HepG2 (cell line): ENCODE measurements around the gene RETN. TPM values are rescaled to one million over a fixed set of nuclear protein-coding genes. Genes with fewer than 3 reads are reported as not detected.

Experiments used
- ARID5B ChIP-seq: IDR thresholded peaks from 2 replicates; pipeline ENCODE4 v1.4.0; 2020; ENCODE audit warnings: mild to moderate bottlenecking, missing genetic modification reagents
- ARNTL ChIP-seq: sonication (generic); formaldehyde crosslinking; IDR thresholded peaks from 2 replicates; pipeline ENCODE4 v1.4.0; 2020; ENCODE audit warnings: mild to moderate bottlenecking, missing genetic modification reagents
- ATF2 ChIP-seq: sonication (generic); formaldehyde crosslinking; IDR thresholded peaks from 2 replicates; pipeline ENCODE4 v1.4.0; 2020; ENCODE audit warnings: missing genetic modification reagents
- CBFB ChIP-seq: sonication (generic); formaldehyde crosslinking; IDR thresholded peaks from 2 replicates; pipeline ENCODE4 v1.4.0; 2020; ENCODE audit warnings: missing genetic modification reagents
- DBP ChIP-seq: sonication (generic); formaldehyde crosslinking; IDR thresholded peaks from 2 replicates; pipeline ENCODE4 v1.4.0; 2020; ENCODE audit warnings: missing genetic modification reagents; ENCODE audit errors: not compliant biosample characterization
- JUND ChIP-seq: sonication (generic); formaldehyde crosslinking; IDR thresholded peaks from 2 replicates; pipeline ENCODE4 v1.8.0; 2022; ENCODE audit warnings: mild to moderate bottlenecking, missing genetic modification reagents
- MIER3 ChIP-seq: IDR thresholded peaks from 2 replicates; pipeline ENCODE4 v1.6.1; 2016; ENCODE audit warnings: missing compliant biosample characterization, borderline replicate concordance
- PRPF4 ChIP-seq: fragments of 200-400 bp; formaldehyde crosslinking; IDR thresholded peaks from 2 replicates; pipeline ENCODE4 v1.6.1; 2016; ENCODE audit warnings: low read length, low read depth; ENCODE audit not compliant: poor library complexity, severe bottlenecking
- SP140L ChIP-seq: sonication (generic); formaldehyde crosslinking; IDR thresholded peaks from 2 replicates; pipeline ENCODE4 v1.4.0; 2020; ENCODE audit warnings: missing genetic modification reagents, borderline replicate concordance
- SP2 ChIP-seq: sonication (generic); formaldehyde crosslinking; IDR thresholded peaks from 2 replicates; pipeline ENCODE4 v1.5.1; 2020; ENCODE audit warnings: mild to moderate bottlenecking, missing genetic modification reagents
- YY1 ChIP-seq: IDR thresholded peaks from 2 replicates; pipeline ENCODE4 v1.6.1; 2011; ENCODE audit warnings: low read length, low read depth, moderate library complexity, mild to moderate bottlenecking; ENCODE audit not compliant: insufficient read depth, insufficient replicate concordance
- ZBTB7A ChIP-seq: sonication (generic); formaldehyde crosslinking; IDR thresholded peaks from 2 replicates; pipeline ENCODE4 v1.8.0; 2022; ENCODE audit warnings: mild to moderate bottlenecking, missing genetic modification reagents
- ZNF160 ChIP-seq: sonication (generic); formaldehyde crosslinking; IDR thresholded peaks from 2 replicates; pipeline ENCODE4 v1.8.0; 2022; ENCODE audit warnings: mild to moderate bottlenecking, inconsistent platforms, missing genetic modification reagents
- ZNF34 ChIP-seq: sonication (generic); formaldehyde crosslinking; IDR thresholded peaks from 2 replicates; pipeline ENCODE4 v1.4.0; 2020; ENCODE audit warnings: mild to moderate bottlenecking, missing genetic modification reagents, borderline replicate concordance
- ZNF431 ChIP-seq: sonication (generic); formaldehyde crosslinking; IDR thresholded peaks from 2 replicates; pipeline ENCODE4 v1.9.0; 2022; ENCODE audit warnings: missing genetic modification reagents, low read depth, mild to moderate bottlenecking, borderline replicate concordance
- ZNF550 ChIP-seq: sonication (generic); formaldehyde crosslinking; IDR thresholded peaks from 2 replicates; pipeline ENCODE4 v1.4.0; 2020; ENCODE audit warnings: mild to moderate bottlenecking, missing genetic modification reagents, borderline replicate concordance
- ZNF674 ChIP-seq: sonication (generic); formaldehyde crosslinking; IDR thresholded peaks from 2 replicates; pipeline ENCODE4 v1.5.0; 2020; ENCODE audit warnings: low read depth, mild to moderate bottlenecking, missing genetic modification reagents
- ZNF747 ChIP-seq: sonication (generic); formaldehyde crosslinking; IDR thresholded peaks from 2 replicates; pipeline ENCODE4 v1.8.1; 2023; ENCODE audit warnings: missing genetic modification reagents, mild to moderate bottlenecking, borderline replicate concordance
- polyA plus RNA-seq, 8 experiments: library from polyadenylated mRNA; depleted of rRNA in 3 of 8; stranded (reverse) in 7 of 8; unstranded in 1 of 8; fragments of >200 nt; fragmentation: Illumina TruSeq in 4 of 8; extraction: Trizol in 4 of 8; gene quantifications; 2 replicates each; pipeline versions ENCODE4 v1.2.1 to v1.2.3, GENCODE V29; 2011 to 2016; ENCODE audit warnings: low read depth in 4 of 8, missing spikeins in 1 of 8, mixed read lengths in 1 of 8; ENCODE audit not compliant: insufficient read depth in 1 of 8
- total RNA-seq, 5 experiments: library from RNA; depleted of rRNA; stranded (reverse); fragments of >200 nt; fragmentation: Illumina TruSeq; extraction: Trizol; gene quantifications; 2 replicates each; pipeline ENCODE4 v1.2.3, GENCODE V29; 2016; ENCODE audit warnings: low read depth in 1 of 5
- TF ChIP-seq, protein P1 (sequence below): sonication (generic); formaldehyde crosslinking; IDR thresholded peaks from 2 replicates; pipeline ENCODE4 v1.8.0; 2022; ENCODE audit warnings: mild to moderate bottlenecking, missing genetic modification reagents, moderate library complexity
- TF ChIP-seq, protein P2 (sequence below): sonication (generic); formaldehyde crosslinking; IDR thresholded peaks from 2 replicates; pipeline ENCODE4 v1.4.0; 2020; ENCODE audit warnings: mild to moderate bottlenecking, missing genetic modification reagents

The RETN gene
- total and polyA plus RNA-seq, 2 of the 13 experiments (the other 11 are each of a cell fraction or from before 2014, with no cell fraction given) = not detected

DNA sequence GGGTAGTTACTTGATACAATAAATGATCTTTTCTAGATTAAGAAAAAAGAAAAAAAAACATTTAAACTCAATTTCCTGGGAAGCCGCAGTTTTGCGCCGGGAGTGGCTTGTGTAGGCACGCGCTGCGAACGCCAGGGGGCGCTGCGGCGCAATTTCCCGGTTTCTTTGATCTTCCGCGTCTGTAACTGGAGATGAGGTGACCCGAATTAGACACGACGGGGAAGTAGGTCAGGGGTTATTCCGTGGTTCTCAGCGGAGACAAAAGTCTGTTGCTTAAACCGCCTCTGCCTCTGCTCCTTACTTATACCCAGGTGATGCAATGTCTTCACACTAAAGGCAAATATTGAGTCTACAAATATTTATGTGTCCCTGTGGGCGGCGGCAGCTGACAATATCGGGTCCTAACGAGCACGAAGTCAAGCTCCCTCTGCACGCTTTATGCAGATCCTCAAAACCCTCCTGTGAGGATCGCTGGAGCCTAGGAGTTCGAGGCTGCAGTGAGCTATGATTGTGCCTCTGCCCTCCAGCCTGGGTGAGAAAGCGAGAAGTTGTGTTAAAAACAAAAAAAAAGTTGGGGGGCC is 16.7 kb upstream of the RETN start (continued):
- TF ChIP-seq ZNF431 (CRISPR knock-in tag) (peak; percentile 60; the same call in 1 of the 2 replicates), CBFB (peak; percentile 36; the same call in 1 of the 2 replicates), PRPF4 (no peak), ARNTL (CRISPR knock-in tag) (0 out of 2 replicates have a peak, but pooled peaks have one; percentile 44), ZNF550 (CRISPR knock-in tag) (no peak), ZNF674 (CRISPR knock-in tag) (no peak), SP140L (0 out of 2 replicates have a peak, but pooled peaks have one; percentile 75), MIER3 (CRISPR knock-in tag) (peak; percentile 95; the same call in 1 of the 2 replicates), DBP (CRISPR knock-in tag) (no peak), ZNF160 (0 out of 2 replicates have a peak, but pooled peaks have one; percentile 21), ZNF747 (CRISPR knock-in tag) (no peak), ATF2 (CRISPR knock-in tag) (peak; percentile 91), ZNF34 (CRISPR knock-in tag) (no peak; the same call in 1 of the 2 replicates), YY1 (peak; percentile 26), SP2 (CRISPR knock-in tag) (no peak), ARID5B (peak; percentile 97), ZBTB7A (CRISPR knock-in tag) (no peak), JUND (CRISPR knock-in tag) (no peak)
- TF ChIP-seq, protein P1, sequence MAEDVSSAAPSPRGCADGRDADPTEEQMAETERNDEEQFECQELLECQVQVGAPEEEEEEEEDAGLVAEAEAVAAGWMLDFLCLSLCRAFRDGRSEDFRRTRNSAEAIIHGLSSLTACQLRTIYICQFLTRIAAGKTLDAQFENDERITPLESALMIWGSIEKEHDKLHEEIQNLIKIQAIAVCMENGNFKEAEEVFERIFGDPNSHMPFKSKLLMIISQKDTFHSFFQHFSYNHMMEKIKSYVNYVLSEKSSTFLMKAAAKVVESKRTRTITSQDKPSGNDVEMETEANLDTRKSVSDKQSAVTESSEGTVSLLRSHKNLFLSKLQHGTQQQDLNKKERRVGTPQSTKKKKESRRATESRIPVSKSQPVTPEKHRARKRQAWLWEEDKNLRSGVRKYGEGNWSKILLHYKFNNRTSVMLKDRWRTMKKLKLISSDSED (CRISPR knock-in tag) = no peak
- TF ChIP-seq, protein P2, sequence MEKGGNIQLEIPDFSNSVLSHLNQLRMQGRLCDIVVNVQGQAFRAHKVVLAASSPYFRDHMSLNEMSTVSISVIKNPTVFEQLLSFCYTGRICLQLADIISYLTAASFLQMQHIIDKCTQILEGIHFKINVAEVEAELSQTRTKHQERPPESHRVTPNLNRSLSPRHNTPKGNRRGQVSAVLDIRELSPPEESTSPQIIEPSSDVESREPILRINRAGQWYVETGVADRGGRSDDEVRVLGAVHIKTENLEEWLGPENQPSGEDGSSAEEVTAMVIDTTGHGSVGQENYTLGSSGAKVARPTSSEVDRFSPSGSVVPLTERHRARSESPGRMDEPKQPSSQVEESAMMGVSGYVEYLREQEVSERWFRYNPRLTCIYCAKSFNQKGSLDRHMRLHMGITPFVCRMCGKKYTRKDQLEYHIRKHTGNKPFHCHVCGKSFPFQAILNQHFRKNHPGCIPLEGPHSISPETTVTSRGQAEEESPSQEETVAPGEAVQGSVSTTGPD (CRISPR knock-in tag) = no peak
